HL-60/S4 treated with retinoic acid at 250 ng/mL for 4 days and 3 days (cell line): ENCODE measurements around the gene TSPAN9.

ENCODE experiments used
- in situ Hi-C: fragments of 300-500 bp; cut with MboI; formaldehyde crosslinking; loops from 2 replicates; pipeline ENCODE4 v1.7.0; 2022; ENCODE audit warnings: low sequenced_read_pairs

Gene TSPAN9

GRCh38 chr12:3075315-3075714 lies 1.9 kb upstream of the TSPAN9 start:
- in situ Hi-C loops = no loop called here

- in situ Hi-C loops = no loop called here
These were observed 448 bp downstream of the TSPAN9 start for GRCh38 chr12:3077572-3078081.

GRCh38 chr12:3078086-3078820 lies 1.1 kb downstream of the TSPAN9 start:
- in situ Hi-C loops = no loop called here

- in situ Hi-C loops = no loop called here
These were observed 3.9 kb downstream of the TSPAN9 start for GRCh38 chr12:3081091-3081490.

GRCh38 chr12:3081886-3082285 lies 4.7 kb downstream of the TSPAN9 start:
- in situ Hi-C loops = no loop called here

GRCh38 chr12:3083241-3083920 lies 6.2 kb downstream of the TSPAN9 start:
- in situ Hi-C loops = no loop called here

GRCh38 chr12:3083921-3084347 lies 6.8 kb downstream of the TSPAN9 start:
- in situ Hi-C loops = no loop called here

- in situ Hi-C loops = no loop called here
These were observed 7.6 kb downstream of the TSPAN9 start for GRCh38 chr12:3084742-3085141.

GRCh38 chr12:3085341-3086139 lies 8.4 kb downstream of the TSPAN9 start:
- in situ Hi-C loops = no loop called here

- in situ Hi-C loops = no loop called here
These were observed 9.0 kb downstream of the TSPAN9 start for GRCh38 chr12:3086211-3086610.

GRCh38 chr12:3086729-3087323 lies 9.6 kb downstream of the TSPAN9 start:
- in situ Hi-C loops = no loop called here

- in situ Hi-C loops = no loop called here
These were observed 10.8 kb downstream of the TSPAN9 start for GRCh38 chr12:3087758-3088650.

- in situ Hi-C loops = no loop called here
These were observed 12.4 kb downstream of the TSPAN9 start for GRCh38 chr12:3089588-3089987.

GRCh38 chr12:3090240-3091037 lies 13.3 kb downstream of the TSPAN9 start:
- in situ Hi-C loops = no loop called here

- in situ Hi-C loops = no loop called here
These were observed 13.8 kb downstream of the TSPAN9 start for GRCh38 chr12:3091038-3091319.

GRCh38 chr12:3091382-3092241 lies 14.4 kb downstream of the TSPAN9 start:
- in situ Hi-C loops = no loop called here

- in situ Hi-C loops = no loop called here
These were observed 15.6 kb downstream of the TSPAN9 start for GRCh38 chr12:3092764-3093163.

- in situ Hi-C loops = no loop called here
These were observed 20.1 kb downstream of the TSPAN9 start for GRCh38 chr12:3097186-3097804.
